ENCODE results near the gene IGSF23. TPM values are rescaled to one million over a fixed set of nuclear protein-coding genes. Genes with fewer than 3 reads are reported as not detected.

IGSF23 gene
- total and polyA plus RNA-seq, 7 experiments from 2014 or later = not detected

DNA sequence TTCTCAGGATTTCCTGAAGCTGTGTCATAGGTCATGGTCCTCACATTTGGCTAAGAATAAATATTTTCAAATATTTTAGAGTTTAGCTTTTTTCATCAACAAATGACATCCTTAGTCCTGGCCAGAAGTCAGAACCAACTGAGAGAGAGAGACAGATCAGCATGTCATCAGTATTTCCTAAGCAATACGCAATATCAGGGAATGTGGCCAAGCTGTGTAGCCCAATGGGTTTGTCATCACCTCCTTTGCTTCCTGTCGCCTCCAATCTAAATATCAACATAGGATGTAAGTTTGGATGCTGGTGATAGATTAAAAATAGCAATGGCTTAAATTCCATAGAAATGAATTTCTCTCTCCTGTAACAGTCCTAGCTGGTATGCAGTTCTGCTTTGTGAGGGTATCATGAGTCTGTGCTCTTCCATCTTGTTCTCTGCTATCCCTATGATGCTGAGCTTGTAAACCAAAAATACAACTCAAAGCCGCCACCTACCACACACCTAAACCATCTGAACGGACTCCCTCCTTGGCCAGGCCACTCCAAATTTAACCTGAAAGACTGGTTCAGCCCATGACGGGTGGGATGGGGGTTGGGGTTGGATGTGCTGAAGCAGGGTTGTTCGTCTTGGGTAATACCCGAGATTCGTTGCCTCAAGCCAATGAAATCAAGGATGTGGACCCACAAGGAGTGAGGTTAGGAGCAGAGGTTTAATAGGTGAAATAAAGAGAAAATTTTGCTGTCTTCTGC is 10.0 kb upstream of the IGSF23 start:
- Histone ChIP-seq H3K4me1 (ENCODE audit: control insufficient read depth in 2 of 2, insufficient read depth in 2 of 2, low read length in 2 of 2) (peaks cover 0 to 9% of the 10 kb centered on the region in 2 donors), H3K27ac (ENCODE audit: low read depth, low read length) (no peak overlapping the region), H3K27me3 (ENCODE audit: control insufficient read depth in 2 of 2, insufficient read depth in 2 of 2, low read length in 2 of 2) (no peaks in the 10 kb centered on the region), H3K9me3 (ENCODE audit: control insufficient read depth in 2 of 3, low read length in 3 of 3) (no peaks in the 10 kb centered on the region), H3K4me3 (ENCODE audit: low read length) (no peak overlapping the region), H3K36me3 (ENCODE audit: control insufficient read depth in 2 of 3, insufficient read depth in 3 of 3, low read length in 3 of 3) (no peaks in the 10 kb centered on the region)
- POLR2A ChIA-PET = no interaction called here
- Mint-ChIP-seq H3K4me3 (no peak overlapping the region), H3K9me3 (peaks cover 0 to 21% (median 4%) of the 10 kb centered on the region in 11 donors), H3K27me3 (peaks cover 0 to 16% (median 0%) of the 10 kb centered on the region in 5 donors), H3K4me1 (peaks cover 0 to 27% (median 22%) of the 10 kb centered on the region in 7 donors), H3K27ac (no peak overlapping the region), H3K36me3 (peaks cover 0 to 5% (median 0%) of the 10 kb centered on the region in 5 donors)
- no peak for DNase-seq
- CTCF ChIA-PET = interaction anchor here (0.7 kb wide), 1 partner anchor 67 kb away, joined by 3 read pairs; no protein-coding TSS in a partner anchor
- ATAC-seq = no peak
- intact Hi-C loops (cut with micrococcal nuclease) = no loop called here

DNA sequence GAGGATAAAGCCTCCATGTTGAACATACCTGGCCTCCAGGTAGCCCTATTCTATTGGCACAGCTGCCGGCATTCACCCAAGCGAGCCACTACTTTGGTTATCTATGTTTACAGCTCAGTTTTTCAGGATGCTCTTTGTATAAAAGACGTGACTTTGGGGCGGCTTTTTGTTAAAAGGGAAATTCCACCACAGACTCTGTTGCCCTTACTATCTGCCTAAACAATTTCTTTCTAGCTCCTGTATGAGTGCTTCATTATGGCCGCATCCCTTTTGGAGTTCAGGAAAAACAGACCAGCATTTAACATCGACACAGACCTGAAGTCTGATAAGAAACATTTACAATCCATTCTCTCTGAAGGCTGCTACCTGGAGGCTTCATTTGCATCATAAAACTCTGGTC is 9.1 kb upstream of the IGSF23 start:
- H3K36me3 Mint-ChIP-seq = peaks cover 0 to 5% (median 0%) of the 10 kb centered on the region in 5 donors
- peaks cover 0 to 10% of the 10 kb centered on the region in 2 donors for H3K4me1 ChIP-seq (ENCODE audit: control insufficient read depth in 2 of 2, insufficient read depth in 2 of 2, low read length in 2 of 2)
- intact Hi-C loops (cut with micrococcal nuclease) = no loop called here
- H3K9me3 Mint-ChIP-seq = peaks cover 0 to 16% (median 4%) of the 10 kb centered on the region in 11 donors
- H3K27ac ChIP-seq (ENCODE audit: low read depth, low read length) = no peak overlapping the region
- no peaks in the 10 kb centered on the region for H3K27me3 ChIP-seq (ENCODE audit: control insufficient read depth in 2 of 2, insufficient read depth in 2 of 2, low read length in 2 of 2)
- no peak overlapping the region for H3K4me3 Mint-ChIP-seq
- POLR2A ChIA-PET = no interaction called here
- H3K27ac Mint-ChIP-seq = no peak overlapping the region
- no peak for DNase-seq
- no peaks in the 10 kb centered on the region for H3K9me3 ChIP-seq (ENCODE audit: control insufficient read depth in 2 of 3, low read length in 3 of 3)
- no peak overlapping the region for H3K4me3 ChIP-seq (ENCODE audit: low read length)
- CTCF ChIA-PET = no interaction called here
- H3K4me1 Mint-ChIP-seq = peaks cover 0 to 30% (median 22%) of the 10 kb centered on the region in 7 donors
- ATAC-seq = no peak
- H3K36me3 ChIP-seq (ENCODE audit: control insufficient read depth in 2 of 3, insufficient read depth in 3 of 3, low read length in 3 of 3) = no peaks in the 10 kb centered on the region
- peaks cover 0 to 13% (median 0%) of the 10 kb centered on the region in 5 donors for H3K27me3 Mint-ChIP-seq

DNA sequence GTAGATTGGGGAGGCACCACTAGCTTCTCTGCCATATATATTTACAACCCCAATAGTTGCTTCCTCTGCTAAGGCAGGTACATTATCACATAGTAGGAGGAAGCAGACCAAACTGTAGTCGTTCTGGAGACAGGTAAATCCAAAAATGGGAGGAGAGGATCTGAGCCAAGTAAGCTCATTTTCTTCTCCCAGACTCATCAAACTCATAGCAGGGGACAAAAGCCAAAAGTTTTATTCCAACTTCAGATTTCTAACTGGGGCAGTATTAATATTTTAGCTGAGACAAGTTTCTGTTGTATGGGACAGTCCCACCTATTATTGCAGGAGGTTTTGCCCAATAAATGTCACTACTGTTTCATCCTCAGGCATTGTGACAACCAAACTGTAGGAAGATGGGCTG is 7.8 kb upstream of the IGSF23 start:
- Mint-ChIP-seq H3K27me3 (peaks cover 0 to 11% (median 0%) of the 10 kb centered on the region in 5 donors), H3K36me3 (peaks cover 0 to 5% (median 0%) of the 10 kb centered on the region in 5 donors), H3K9me3 (peaks cover 0 to 11% (median 0%) of the 10 kb centered on the region in 11 donors), H3K4me3 (peak overlapping the region in 1 of 10 donors; percentile 33), H3K27ac (no peak overlapping the region), H3K4me1 (peaks cover 0 to 31% (median 22%) of the 10 kb centered on the region in 7 donors)
- peaks cover 0 to 10% of the 10 kb centered on the region in 2 donors for H3K4me1 ChIP-seq (ENCODE audit: control insufficient read depth in 2 of 2, insufficient read depth in 2 of 2, low read length in 2 of 2)
- no peak overlapping the region for H3K4me3 ChIP-seq (ENCODE audit: low read length)
- H3K9me3 ChIP-seq (ENCODE audit: control insufficient read depth in 2 of 3, low read length in 3 of 3) = no peaks in the 10 kb centered on the region
- ChIA-PET CTCF (no interaction called here), POLR2A (interaction anchor here (1.3 kb wide), 1 partner anchor 23 kb away, joined by 3 read pairs; no protein-coding TSS in a partner anchor)
- intact Hi-C loops (cut with micrococcal nuclease) = loop anchor here in 1 of 2 donors (5.0 kb wide), 1 partner anchor 47 kb away; no protein-coding TSS in a partner anchor
- no peaks in the 10 kb centered on the region for H3K27me3 ChIP-seq (ENCODE audit: control insufficient read depth in 2 of 2, insufficient read depth in 2 of 2, low read length in 2 of 2)
- no peak for DNase-seq
- H3K27ac ChIP-seq (ENCODE audit: low read depth, low read length) = no peak overlapping the region
- no peak for ATAC-seq
- no peaks in the 10 kb centered on the region for H3K36me3 ChIP-seq (ENCODE audit: control insufficient read depth in 2 of 3, insufficient read depth in 3 of 3, low read length in 3 of 3)

DNA sequence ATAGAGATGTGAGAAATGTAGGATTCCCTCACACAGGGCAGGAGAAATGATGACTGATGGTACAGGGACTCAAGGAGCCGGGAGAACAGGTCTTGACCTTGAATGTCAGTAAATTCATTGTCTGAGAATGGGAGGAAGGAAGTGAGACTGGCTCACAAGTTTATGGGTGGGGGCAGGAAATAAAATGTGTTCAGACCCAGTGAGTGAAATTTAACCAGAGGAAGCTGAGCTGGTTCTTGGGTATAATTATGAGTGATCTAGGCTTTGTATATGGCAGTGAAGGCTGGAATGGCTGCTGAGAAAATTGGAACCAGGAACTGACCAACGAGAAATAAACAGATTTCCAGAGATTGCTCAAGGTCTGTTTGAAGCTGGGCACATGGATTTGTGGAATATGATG is 6.3 kb upstream of the IGSF23 start:
- Histone ChIP-seq H3K36me3 (ENCODE audit: control insufficient read depth in 2 of 3, insufficient read depth in 3 of 3, low read length in 3 of 3) (no peaks in the 10 kb centered on the region), H3K27me3 (ENCODE audit: control insufficient read depth in 2 of 2, insufficient read depth in 2 of 2, low read length in 2 of 2) (no peaks in the 10 kb centered on the region), H3K4me3 (ENCODE audit: low read length) (no peak overlapping the region), H3K27ac (ENCODE audit: low read depth, low read length) (no peak overlapping the region), H3K9me3 (ENCODE audit: control insufficient read depth in 2 of 3, low read length in 3 of 3) (no peaks in the 10 kb centered on the region), H3K4me1 (ENCODE audit: control insufficient read depth in 2 of 2, insufficient read depth in 2 of 2, low read length in 2 of 2) (peaks cover 0 to 10% of the 10 kb centered on the region in 2 donors)
- Mint-ChIP-seq H3K9me3 (peaks cover 0 to 11% (median 0%) of the 10 kb centered on the region in 11 donors), H3K27me3 (peaks cover 0 to 5% (median 0%) of the 10 kb centered on the region in 5 donors), H3K4me3 (peak overlapping the region in 9 of 10 donors; percentile 39 to 86 (median 75)), H3K36me3 (peaks cover 0 to 5% (median 0%) of the 10 kb centered on the region in 5 donors), H3K27ac (peak overlapping the region in 8 of 9 donors; percentile 4 to 85 (median 62)), H3K4me1 (peaks cover 0 to 31% (median 22%) of the 10 kb centered on the region in 7 donors)
- ATAC-seq (peak; percentile 56), DNase-seq (peak in 4 of 9 donors; percentile 4 to 23 (median 19))
- intact Hi-C loops (cut with micrococcal nuclease) = loop anchor here in 1 of 2 donors (5.0 kb wide), 1 partner anchor 45 kb away; no protein-coding TSS in a partner anchor
- CTCF ChIA-PET = no interaction called here
- POLR2A ChIA-PET = no interaction called here

DNA sequence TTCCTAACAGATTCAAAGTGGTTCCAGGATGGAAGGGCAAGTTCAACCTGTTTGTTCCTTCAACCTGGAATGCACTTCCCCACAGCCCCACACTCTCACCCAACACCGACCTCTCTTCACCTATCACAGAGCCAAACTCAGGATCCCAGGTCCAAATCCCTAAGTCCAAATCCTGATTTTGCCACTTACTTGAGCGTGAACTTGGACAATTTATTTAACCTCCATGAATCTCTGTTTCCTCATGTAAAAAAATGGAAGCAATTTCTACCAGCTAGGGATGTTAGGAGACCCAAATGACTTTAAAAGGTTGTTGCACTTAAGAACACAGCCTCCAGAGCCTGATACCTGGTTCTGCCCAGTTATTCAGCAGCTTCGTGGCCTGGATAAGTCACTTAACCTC is 5.4 kb upstream of the IGSF23 start:
- intact Hi-C loops (cut with micrococcal nuclease) = loop anchor here in 1 of 2 donors (5.0 kb wide), 1 partner anchor 44 kb away; no protein-coding TSS in a partner anchor
- no peak for ATAC-seq
- no peak overlapping the region for H3K4me3 ChIP-seq (ENCODE audit: low read length)
- Mint-ChIP-seq H3K4me3 (peak overlapping the region in 6 of 10 donors; percentile 17 to 77 (median 51)), H3K9me3 (peaks cover 0 to 10% (median 0%) of the 10 kb centered on the region in 11 donors), H3K4me1 (peaks cover 0 to 31% (median 22%) of the 10 kb centered on the region in 7 donors), H3K36me3 (peaks cover 0 to 5% (median 0%) of the 10 kb centered on the region in 5 donors), H3K27ac (peak overlapping the region in 4 of 9 donors; percentile 25 to 74 (median 71)), H3K27me3 (peaks cover 0 to 5% (median 0%) of the 10 kb centered on the region in 5 donors)
- H3K27ac ChIP-seq (ENCODE audit: low read depth, low read length) = no peak overlapping the region
- no peak for DNase-seq
- no peaks in the 10 kb centered on the region for H3K36me3 ChIP-seq (ENCODE audit: control insufficient read depth in 2 of 3, insufficient read depth in 3 of 3, low read length in 3 of 3)
- no peaks in the 10 kb centered on the region for H3K27me3 ChIP-seq (ENCODE audit: control insufficient read depth in 2 of 2, insufficient read depth in 2 of 2, low read length in 2 of 2)
- no peaks in the 10 kb centered on the region for H3K9me3 ChIP-seq (ENCODE audit: control insufficient read depth in 2 of 3, low read length in 3 of 3)
- CTCF ChIA-PET = no interaction called here
- peaks cover 0 to 10% of the 10 kb centered on the region in 2 donors for H3K4me1 ChIP-seq (ENCODE audit: control insufficient read depth in 2 of 2, insufficient read depth in 2 of 2, low read length in 2 of 2)
- POLR2A ChIA-PET = no interaction called here

DNA sequence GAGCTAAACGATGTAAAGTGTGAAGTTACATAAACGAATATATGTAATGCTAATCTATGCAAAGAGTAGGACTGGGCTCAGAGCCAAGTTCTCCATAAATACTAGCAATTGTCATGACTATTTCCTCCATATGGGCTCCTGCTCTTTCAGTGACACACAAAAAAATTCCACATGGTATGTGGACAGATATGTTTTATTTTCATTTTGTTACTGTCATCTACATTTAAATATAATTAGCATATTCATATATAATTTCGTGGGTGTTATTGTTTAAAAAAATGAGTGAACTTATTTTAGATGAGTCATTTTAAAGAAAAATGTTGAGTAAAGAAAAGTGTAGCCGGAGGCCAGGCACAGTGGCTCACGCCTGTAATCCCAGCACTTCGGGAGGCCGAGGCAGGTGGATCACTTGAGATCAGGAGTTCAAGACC is 5.0 kb upstream of the IGSF23 start:
- H3K27ac Mint-ChIP-seq = no peak overlapping the region

More for the DNA sequence above, 5.0 kb upstream of the IGSF23 start:
- H3K4me3 ChIP-seq (ENCODE audit: low read length) = no peak overlapping the region
- peaks cover 0 to 5% (median 0%) of the 10 kb centered on the region in 5 donors for H3K27me3 Mint-ChIP-seq
- H3K36me3 Mint-ChIP-seq = peaks cover 0 to 5% (median 0%) of the 10 kb centered on the region in 5 donors
- DNase-seq (no peak), ATAC-seq (no peak)
- no peak overlapping the region for H3K27ac ChIP-seq (ENCODE audit: low read depth, low read length)
- ChIA-PET CTCF (no interaction called here), POLR2A (no interaction called here)
- peak overlapping the region in 2 of 10 donors; percentile 41 to 77 for H3K4me3 Mint-ChIP-seq
- no peaks in the 10 kb centered on the region for H3K36me3 ChIP-seq (ENCODE audit: control insufficient read depth in 2 of 3, insufficient read depth in 3 of 3, low read length in 3 of 3)
- H3K9me3 ChIP-seq (ENCODE audit: control insufficient read depth in 2 of 3, low read length in 3 of 3) = no peaks in the 10 kb centered on the region
- H3K4me1 Mint-ChIP-seq = peaks cover 0 to 31% (median 22%) of the 10 kb centered on the region in 7 donors
- peaks cover 0 to 9% (median 0%) of the 10 kb centered on the region in 11 donors for H3K9me3 Mint-ChIP-seq
- H3K27me3 ChIP-seq (ENCODE audit: control insufficient read depth in 2 of 2, insufficient read depth in 2 of 2, low read length in 2 of 2) = no peaks in the 10 kb centered on the region
- intact Hi-C loops (cut with micrococcal nuclease) = loop anchor here in 1 of 2 donors (5.0 kb wide), 1 partner anchor 44 kb away; no protein-coding TSS in a partner anchor
- peaks cover 0 to 10% of the 10 kb centered on the region in 2 donors for H3K4me1 ChIP-seq (ENCODE audit: control insufficient read depth in 2 of 2, insufficient read depth in 2 of 2, low read length in 2 of 2)
